Measurements from ENCODE around the gene OXGR1. TPM values are rescaled to one million over a fixed set of nuclear protein-coding genes. Genes with fewer than 3 reads are reported as not detected.
A peak's percentile ranks its signal among the peaks of the same experiment; 100 is the strongest.
"Not testable (repeated sequence)": the region's sequence is repeated elsewhere in the genome, so short reads cannot be mapped to it uniquely, and the experiment has no call there.

OXGR1 gene
- not detected for total RNA-seq

GRCh38 chr13:96994017-96994857 lies at the start of gene OXGR1:
Gene OXGR1 (minus strand): TSS chr13:96994476. CDS start chr13:96987759, 6,717 bp downstream.
- ChIA-PET POLR2A (no interaction called here), CTCF (interaction anchor here (0.7 kb wide), 1 partner anchor 23 kb away, joined by 3 read pairs; no protein-coding TSS in a partner anchor)
- DNase-seq, result no peak
- no peak within 1 kb of the TSS for H3K27ac Mint-ChIP-seq
- no peaks in the 10 kb centered on the region for H3K36me3 Mint-ChIP-seq
- no peaks in the 10 kb centered on the region for H3K9me3 Mint-ChIP-seq
- intact Hi-C loops (cut with micrococcal nuclease), result no loop called here
- peaks cover 5% of the 10 kb centered on the region for H3K4me1 Mint-ChIP-seq (ENCODE audit: low read depth)
- H3K27me3 Mint-ChIP-seq, result peaks cover 41% of the 10 kb centered on the region
- no peak within 1 kb of the TSS for H3K4me3 Mint-ChIP-seq

- intact Hi-C loops (cut with micrococcal nuclease), result no loop called here
- no peaks in the 10 kb centered on the region for H3K36me3 Mint-ChIP-seq
- no peaks in the 10 kb centered on the region for H3K9me3 Mint-ChIP-seq
- no peak for DNase-seq
- H3K4me3 Mint-ChIP-seq, result no peak overlapping the region
- H3K27me3 Mint-ChIP-seq, result peaks cover 8% of the 10 kb centered on the region
- H3K4me1 Mint-ChIP-seq (ENCODE audit: low read depth), result no peaks in the 10 kb centered on the region
- CTCF ChIA-PET, result interaction anchor here (0.5 to 1.4 kb wide), 2 partner anchors 25 to 85 kb away, joined by 3 read pairs; no protein-coding TSS in a partner anchor
- H3K27ac Mint-ChIP-seq, result no peak overlapping the region
- POLR2A ChIA-PET, result no interaction called here
These were observed 49.0 kb upstream of the OXGR1 start for GRCh38 chr13:97043302-97043701.

DNA sequence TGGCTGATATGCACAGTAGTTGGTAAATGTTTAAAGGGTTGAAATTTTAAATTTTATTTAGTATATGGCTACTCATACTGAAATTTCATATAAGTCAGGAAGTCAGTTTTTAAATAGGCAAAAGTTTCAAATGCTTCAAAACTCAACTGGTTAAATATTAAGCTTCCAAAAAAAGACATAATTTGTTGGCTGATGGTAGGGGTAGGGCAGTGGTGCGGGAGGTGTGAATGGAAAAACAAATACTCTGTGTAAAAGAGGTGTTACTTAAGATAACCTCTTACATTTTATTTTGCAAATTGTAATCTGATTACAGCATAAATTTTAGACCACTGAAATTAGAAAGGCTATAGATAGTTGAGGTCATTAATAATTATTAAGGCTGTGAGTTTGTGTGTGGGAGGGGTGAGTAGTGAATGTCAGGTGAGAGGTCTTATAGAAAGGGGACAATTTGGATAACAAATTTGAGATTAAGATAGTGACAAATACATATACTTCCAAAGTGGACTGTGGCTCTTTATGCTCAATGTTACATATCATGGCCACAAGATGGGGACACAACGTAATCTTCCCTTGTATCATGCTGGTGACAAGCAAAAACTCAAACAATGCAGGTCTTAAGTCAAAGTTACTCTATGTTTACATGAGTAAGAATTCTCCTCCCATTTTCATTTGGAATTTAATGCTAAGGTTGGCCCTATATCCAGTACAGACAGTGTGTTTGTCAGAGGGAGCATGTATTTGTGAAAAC lies 36.6 kb upstream of the OXGR1 start:
- H3K27ac Mint-ChIP-seq, result no peak overlapping the region
- H3K27me3 Mint-ChIP-seq, result peaks cover 16% of the 10 kb centered on the region
- CTCF ChIA-PET, result interaction anchor here (1.1 kb wide), 1 partner anchor 13 kb away, joined by 5 read pairs; no protein-coding TSS in a partner anchor
- DNase-seq, result no peak
- no peaks in the 10 kb centered on the region for H3K36me3 Mint-ChIP-seq
- POLR2A ChIA-PET, result no interaction called here
- H3K4me3 Mint-ChIP-seq, result no peak overlapping the region
- H3K9me3 Mint-ChIP-seq, result peaks cover 3% of the 10 kb centered on the region
- intact Hi-C loops (cut with micrococcal nuclease), result no loop called here
- no peaks in the 10 kb centered on the region for H3K4me1 Mint-ChIP-seq (ENCODE audit: low read depth)

- DNase-seq, result peak; percentile 49
- H3K27me3 Mint-ChIP-seq, result peaks cover 19% of the 10 kb centered on the region
- no peaks in the 10 kb centered on the region for H3K9me3 Mint-ChIP-seq
- no peaks in the 10 kb centered on the region for H3K4me1 Mint-ChIP-seq (ENCODE audit: low read depth)
- H3K4me3 Mint-ChIP-seq, result no peak overlapping the region
- POLR2A ChIA-PET, result no interaction called here
- CTCF ChIA-PET, result interaction anchor here (0.6 to 1.5 kb wide), 7 partner anchors 10 to 389 kb away, joined by 3 to 14 read pairs (median 3); no protein-coding TSS in a partner anchor
- intact Hi-C loops (cut with micrococcal nuclease), result no loop called here
- H3K36me3 Mint-ChIP-seq, result no peaks in the 10 kb centered on the region
- no peak overlapping the region for H3K27ac Mint-ChIP-seq
These were observed 34.4 kb upstream of the OXGR1 start for GRCh38 chr13:97028441-97029299.

DNA sequence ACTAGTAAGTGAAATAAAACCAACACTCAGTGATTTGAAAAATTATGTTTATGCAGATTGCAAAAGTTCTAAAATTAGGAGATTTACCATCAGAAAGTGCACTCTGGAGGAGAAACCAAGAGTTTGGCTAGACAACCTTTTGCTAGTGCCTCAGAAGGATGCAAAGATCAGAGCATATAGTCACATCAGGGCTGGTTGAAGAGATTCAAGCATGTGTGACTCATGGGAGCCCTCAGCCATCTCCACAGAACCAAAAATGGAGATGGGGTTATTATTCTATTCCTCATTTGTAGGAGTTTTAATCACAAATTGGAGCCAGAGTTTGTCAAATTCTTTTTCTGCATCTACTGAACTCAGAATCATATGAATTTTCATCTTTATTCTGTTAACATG lies 32.9 kb upstream of the OXGR1 start:
- peaks cover 19% of the 10 kb centered on the region for H3K27me3 Mint-ChIP-seq
- no peak overlapping the region for H3K27ac Mint-ChIP-seq
- CTCF ChIA-PET, result no interaction called here
- POLR2A ChIA-PET, result no interaction called here
- no peaks in the 10 kb centered on the region for H3K9me3 Mint-ChIP-seq
- no peak for DNase-seq
- H3K36me3 Mint-ChIP-seq, result no peaks in the 10 kb centered on the region
- intact Hi-C loops (cut with micrococcal nuclease), result no loop called here
- H3K4me3 Mint-ChIP-seq, result no peak overlapping the region
- H3K4me1 Mint-ChIP-seq (ENCODE audit: low read depth), result no peaks in the 10 kb centered on the region

DNA sequence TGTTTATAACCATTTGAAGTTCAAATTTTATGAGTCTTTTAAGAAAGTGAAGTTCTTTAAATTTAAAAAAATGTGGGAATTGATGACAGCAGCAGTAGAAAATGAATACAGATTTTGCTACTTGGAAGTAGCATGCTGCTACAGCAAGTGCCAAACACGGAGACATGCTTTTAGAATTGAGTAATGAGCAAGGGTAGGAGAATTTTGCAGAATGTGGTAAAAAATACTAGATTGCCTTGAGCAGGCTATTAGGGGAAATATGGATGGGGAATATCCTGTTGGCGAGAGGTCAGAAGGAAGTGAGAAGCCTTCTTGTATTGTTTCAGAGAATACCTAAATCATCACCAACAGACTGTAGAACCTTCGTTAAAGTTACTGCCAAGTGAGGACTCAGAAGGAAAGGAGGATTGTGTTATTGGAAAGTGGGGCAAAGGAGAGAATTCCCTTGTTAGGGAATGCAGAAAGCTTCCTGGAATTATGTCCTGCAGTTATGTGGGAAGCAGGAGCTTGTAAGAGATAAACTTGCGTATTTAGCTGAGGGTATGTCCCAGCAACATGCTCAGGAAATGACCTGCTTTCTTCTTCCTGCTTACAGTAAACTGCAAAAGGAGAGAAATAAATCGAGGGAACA lies 32.4 kb upstream of the OXGR1 start:
- no peaks in the 10 kb centered on the region for H3K36me3 Mint-ChIP-seq
- H3K4me3 Mint-ChIP-seq, result no peak overlapping the region
- ChIA-PET POLR2A (no interaction called here), CTCF (no interaction called here)
- no peak for DNase-seq
- H3K9me3 Mint-ChIP-seq, result no peaks in the 10 kb centered on the region
- no peaks in the 10 kb centered on the region for H3K4me1 Mint-ChIP-seq (ENCODE audit: low read depth)
- peaks cover 15% of the 10 kb centered on the region for H3K27me3 Mint-ChIP-seq
- H3K27ac Mint-ChIP-seq, result no peak overlapping the region
- intact Hi-C loops (cut with micrococcal nuclease), result no loop called here

DNA sequence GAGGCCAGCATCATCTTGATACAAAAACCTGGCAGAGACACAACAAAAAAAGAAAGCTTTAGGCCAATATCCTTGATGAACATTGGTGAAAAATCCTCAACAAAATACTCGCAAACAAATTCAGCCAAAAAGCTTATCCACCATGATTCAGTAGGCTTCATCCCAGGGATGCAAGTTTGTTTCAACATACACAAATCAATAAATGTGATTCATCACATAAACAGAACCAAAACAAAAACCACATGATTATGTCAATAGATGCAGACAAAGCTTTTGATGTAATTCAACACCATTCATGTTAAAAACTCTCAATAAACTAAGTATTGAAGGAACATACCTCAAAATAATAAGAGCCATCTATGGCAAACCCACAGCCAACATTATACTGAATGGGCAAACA lies 29.5 kb upstream of the OXGR1 start:
- H3K4me3 Mint-ChIP-seq; DNase-seq; H3K4me1 Mint-ChIP-seq (ENCODE audit: low read depth); H3K9me3 Mint-ChIP-seq; CTCF ChIA-PET; intact Hi-C loops (cut with micrococcal nuclease); H3K36me3 Mint-ChIP-seq; H3K27ac Mint-ChIP-seq: not testable (repeated sequence)
- H3K27me3 Mint-ChIP-seq, result peaks cover 13% of the 10 kb centered on the region
- POLR2A ChIA-PET, result interaction anchor here (0.6 kb wide), 1 partner anchor 41 kb away, joined by 3 read pairs; no protein-coding TSS in a partner anchor

DNA sequence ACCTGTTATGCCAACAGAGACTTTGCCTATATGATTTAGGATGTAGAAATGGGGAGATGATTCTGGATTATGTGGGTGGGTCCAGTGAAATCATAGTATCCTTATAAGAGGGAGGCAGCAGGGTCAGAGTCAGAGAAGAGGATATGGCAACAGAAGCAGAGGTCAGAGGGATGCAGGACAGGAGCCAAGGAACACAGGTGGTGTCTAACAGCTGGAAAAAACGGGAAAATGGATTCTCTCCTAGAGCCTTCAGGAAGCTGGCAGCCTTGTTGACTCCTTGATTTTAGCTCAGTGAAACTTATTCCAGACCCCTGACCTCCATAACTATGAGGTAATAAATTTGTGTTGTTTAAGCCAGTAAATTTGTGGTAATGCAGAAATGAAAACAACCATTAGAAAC lies 28.8 kb upstream of the OXGR1 start:
- Mint-ChIP-seq H3K9me3 (no peaks in the 10 kb centered on the region), H3K4me1 (ENCODE audit: low read depth) (no peaks in the 10 kb centered on the region), H3K36me3 (no peaks in the 10 kb centered on the region), H3K27ac (no peak overlapping the region), H3K27me3 (peaks cover 11% of the 10 kb centered on the region), H3K4me3 (no peak overlapping the region)
- no peak for DNase-seq
- intact Hi-C loops (cut with micrococcal nuclease), result no loop called here
- CTCF ChIA-PET, result no interaction called here
- POLR2A ChIA-PET, result no interaction called here

DNA sequence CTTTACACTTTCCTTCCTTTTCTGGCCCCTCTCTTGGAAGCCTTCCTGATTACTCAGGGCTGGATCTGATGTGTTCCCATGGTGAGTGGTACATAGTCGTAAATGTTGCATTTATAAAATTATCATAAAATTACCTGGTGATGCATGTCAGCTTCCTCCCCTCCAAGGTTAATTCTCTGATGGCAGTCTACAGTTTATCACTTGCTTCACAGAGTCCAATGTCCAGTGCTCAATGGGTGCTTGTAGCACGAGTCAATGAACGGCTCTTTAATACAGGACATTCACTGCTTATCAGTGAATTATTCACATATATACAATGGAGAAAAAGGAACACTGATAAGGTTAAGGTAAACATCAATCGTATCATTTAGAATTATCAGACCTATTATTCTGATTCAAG lies 27.0 kb upstream of the OXGR1 start:
- H3K36me3 Mint-ChIP-seq, result no peaks in the 10 kb centered on the region
- no peaks in the 10 kb centered on the region for H3K9me3 Mint-ChIP-seq
- no peaks in the 10 kb centered on the region for H3K4me1 Mint-ChIP-seq (ENCODE audit: low read depth)
- intact Hi-C loops (cut with micrococcal nuclease), result no loop called here
- no peak for DNase-seq
- no peak overlapping the region for H3K27ac Mint-ChIP-seq
- CTCF ChIA-PET, result no interaction called here
- peaks cover 9% of the 10 kb centered on the region for H3K27me3 Mint-ChIP-seq
- POLR2A ChIA-PET, result no interaction called here
- H3K4me3 Mint-ChIP-seq, result no peak overlapping the region

DNA sequence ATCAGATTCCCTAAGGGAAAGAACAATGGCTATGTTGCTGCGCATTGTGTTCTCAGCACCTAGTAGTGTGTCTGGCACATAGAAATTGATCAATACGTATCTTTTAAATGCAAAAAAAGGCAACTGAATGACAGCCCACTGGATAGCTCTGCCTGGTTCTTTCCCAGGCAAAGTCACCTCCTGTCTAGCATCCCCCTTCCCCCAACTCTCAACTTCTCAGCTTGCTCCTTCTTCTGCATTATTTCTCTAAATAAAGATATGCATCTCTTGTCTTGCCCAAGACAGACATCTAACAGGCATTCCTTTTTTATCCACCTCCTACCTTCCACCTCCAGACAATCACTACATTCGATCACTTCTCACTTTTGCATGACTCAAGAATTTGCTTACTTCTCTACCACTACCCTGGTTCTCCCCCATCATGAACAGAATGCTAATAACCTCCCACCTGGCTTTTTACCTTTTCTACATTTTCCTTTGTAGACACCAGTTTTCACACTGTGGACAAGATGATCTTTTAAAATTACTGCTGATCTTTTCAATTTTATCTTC lies 26.5 kb upstream of the OXGR1 start:
- Mint-ChIP-seq H3K36me3 (no peaks in the 10 kb centered on the region), H3K4me1 (ENCODE audit: low read depth) (peaks cover 3% of the 10 kb centered on the region), H3K27me3 (peaks cover 9% of the 10 kb centered on the region), H3K4me3 (no peak overlapping the region), H3K9me3 (no peaks in the 10 kb centered on the region), H3K27ac (no peak overlapping the region)
- no peak for DNase-seq
- intact Hi-C loops (cut with micrococcal nuclease), result no loop called here
- ChIA-PET CTCF (no interaction called here), POLR2A (no interaction called here)

GRCh38 chr13:97020194-97020593 lies 25.9 kb upstream of the OXGR1 start:
- DNase-seq, result no peak
- no peak overlapping the region for H3K27ac Mint-ChIP-seq
- ChIA-PET POLR2A (no interaction called here), CTCF (interaction anchor here (3.9 kb wide), 1 partner anchor 8 kb away, joined by 14 read pairs; no protein-coding TSS in a partner anchor)
- H3K27me3 Mint-ChIP-seq, result peaks cover 12% of the 10 kb centered on the region
- H3K4me1 Mint-ChIP-seq (ENCODE audit: low read depth), result peaks cover 7% of the 10 kb centered on the region
- H3K4me3 Mint-ChIP-seq, result no peak overlapping the region
- H3K9me3 Mint-ChIP-seq, result no peaks in the 10 kb centered on the region
- H3K36me3 Mint-ChIP-seq, result no peaks in the 10 kb centered on the region
- intact Hi-C loops (cut with micrococcal nuclease), result no loop called here
